ENCODE results near the gene IL17RD.

- TF ChIP-seq ZNF76 (CRISPR knock-in tag; IDR thresholded peaks at IDR 0.05; ENCODE audit: borderline replicate concordance) (no peak), SMAD1 (IDR thresholded peaks at IDR 0.05; ENCODE audit: low read depth, low read length, partially characterized antibody) (no peak), FOXK2 (conservative IDR thresholded peaks at IDR 0.05 in 1 of 2, IDR thresholded peaks at IDR 0.05 in 1 of 2; ENCODE audit: low read depth in 2 of 2) (no peak), DNMT1 (IDR thresholded peaks at IDR 0.05) (no peak), MAFK (IDR thresholded peaks at IDR 0.05; ENCODE audit: low read length) (no peak), POLR2A (conservative IDR thresholded peaks at IDR 0.05) (no peak), MYBL2 (IDR thresholded peaks at IDR 0.05; ENCODE audit: low read depth) (no peak), MYBL2 (CRISPR knock-in tag; IDR thresholded peaks at IDR 0.05; ENCODE audit: borderline replicate concordance) (no peak), TGIF2 (CRISPR knock-in tag; IDR thresholded peaks at IDR 0.05) (no peak), ZNF717 (CRISPR knock-in tag; IDR thresholded peaks at IDR 0.05) (no peak), TAF1 (IDR thresholded peaks at IDR 0.05; ENCODE audit: control insufficient read depth, extremely low read depth, insufficient read depth, low read length, severe bottlenecking) (no peak), BACH1 (tag; IDR thresholded peaks at IDR 0.05) (no peak), SAFB (IDR thresholded peaks at IDR 0.05; ENCODE audit: borderline replicate concordance, low read depth, low read length) (no peak)
- TF ChIP-seq, protein P1, sequence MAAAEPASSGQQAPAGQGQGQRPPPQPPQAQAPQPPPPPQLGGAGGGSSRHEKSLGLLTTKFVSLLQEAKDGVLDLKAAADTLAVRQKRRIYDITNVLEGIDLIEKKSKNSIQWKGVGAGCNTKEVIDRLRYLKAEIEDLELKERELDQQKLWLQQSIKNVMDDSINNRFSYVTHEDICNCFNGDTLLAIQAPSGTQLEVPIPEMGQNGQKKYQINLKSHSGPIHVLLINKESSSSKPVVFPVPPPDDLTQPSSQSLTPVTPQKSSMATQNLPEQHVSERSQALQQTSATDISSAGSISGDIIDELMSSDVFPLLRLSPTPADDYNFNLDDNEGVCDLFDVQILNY (CRISPR knock-in tag; IDR thresholded peaks at IDR 0.05): no peak
Measured at GRCh38 chr3:57088503-57088902, 76.7 kb downstream of the IL17RD start.

Measured in K562 (cell line).